Measurements from ENCODE around the gene CLIP2. TPM values are rescaled to one million over a fixed set of nuclear protein-coding genes. Genes with fewer than 3 reads are reported as not detected.
"Not testable (repeated sequence)": the region's sequence is repeated elsewhere in the genome, so short reads cannot be mapped to it uniquely, and the experiment has no call there.

The CLIP2 gene
- total RNA-seq, 1 experiment from 2014 or later: 29.3 TPM

DNA sequence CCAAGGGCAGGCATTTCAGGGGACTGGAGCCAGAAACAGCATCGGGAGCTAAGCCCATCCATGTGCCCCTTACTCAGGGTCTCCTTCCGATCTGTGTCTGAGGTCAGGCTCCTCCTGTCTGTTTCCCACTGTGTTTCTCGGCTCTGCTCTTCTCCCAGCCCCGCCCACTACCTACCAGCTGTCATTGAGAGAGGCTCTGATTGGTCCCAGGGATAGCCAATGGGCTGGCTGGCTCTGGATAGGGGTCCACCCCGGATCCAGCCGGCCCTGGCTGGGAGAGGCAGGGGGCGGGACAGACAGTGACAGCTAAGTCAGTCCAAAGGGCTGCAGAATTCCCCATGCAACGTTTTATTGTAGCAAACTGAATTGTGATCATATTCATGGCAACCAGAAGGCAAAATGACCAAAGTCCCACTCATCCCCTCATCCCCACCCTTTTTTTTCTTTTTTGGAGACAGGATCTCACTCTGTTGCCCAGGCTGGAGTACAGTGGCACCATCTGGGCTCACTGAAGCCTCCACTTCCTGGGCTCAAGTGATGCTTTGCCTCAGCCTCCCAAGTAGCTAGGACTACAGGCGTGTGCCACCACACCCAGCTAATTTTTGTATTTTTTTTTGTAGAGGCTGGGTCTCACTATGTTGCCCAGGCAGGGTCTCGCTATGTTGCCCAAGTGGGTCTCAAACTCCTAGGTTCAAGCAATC, 76.3 kb downstream of the CLIP2 start:
- peak; percentile 49 for DNase-seq (ENCODE audit: low read depth)

GRCh38 chr7:74371381-74372341, 82.5 kb downstream of the CLIP2 start:
- no peak for DNase-seq (ENCODE audit: low read depth)

- DNase-seq (ENCODE audit: low read depth): no peak
These were observed 83.4 kb downstream of the CLIP2 start for GRCh38 chr7:74372511-74373111.

- no peak for DNase-seq (ENCODE audit: low read depth)
These were observed 84.3 kb downstream of the CLIP2 start for GRCh38 chr7:74373536-74373935.

DNA sequence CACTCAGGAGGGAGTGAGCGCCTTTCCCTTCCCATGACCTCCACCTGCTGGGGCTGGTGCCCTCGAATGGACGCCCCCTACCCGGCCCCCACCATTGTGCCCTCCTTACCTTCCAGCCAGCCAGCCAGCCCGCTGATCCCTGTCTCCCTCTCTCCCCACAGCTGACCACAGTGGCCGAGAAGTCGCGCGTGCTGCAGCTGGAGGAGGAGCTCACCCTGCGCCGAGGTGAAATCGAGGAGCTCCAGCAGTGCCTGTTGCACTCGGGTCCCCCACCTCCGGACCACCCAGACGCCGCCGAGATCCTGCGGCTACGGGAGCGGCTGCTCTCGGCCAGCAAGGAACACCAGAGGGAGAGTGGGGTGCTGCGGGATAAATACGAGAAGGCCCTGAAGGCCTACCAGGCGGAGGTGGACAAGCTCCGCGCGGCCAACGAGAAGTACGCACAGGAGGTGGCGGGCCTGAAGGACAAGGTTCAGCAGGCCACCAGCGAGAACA, 86.6 kb downstream of the CLIP2 start:
- no peak for DNase-seq (ENCODE audit: low read depth)

DNA sequence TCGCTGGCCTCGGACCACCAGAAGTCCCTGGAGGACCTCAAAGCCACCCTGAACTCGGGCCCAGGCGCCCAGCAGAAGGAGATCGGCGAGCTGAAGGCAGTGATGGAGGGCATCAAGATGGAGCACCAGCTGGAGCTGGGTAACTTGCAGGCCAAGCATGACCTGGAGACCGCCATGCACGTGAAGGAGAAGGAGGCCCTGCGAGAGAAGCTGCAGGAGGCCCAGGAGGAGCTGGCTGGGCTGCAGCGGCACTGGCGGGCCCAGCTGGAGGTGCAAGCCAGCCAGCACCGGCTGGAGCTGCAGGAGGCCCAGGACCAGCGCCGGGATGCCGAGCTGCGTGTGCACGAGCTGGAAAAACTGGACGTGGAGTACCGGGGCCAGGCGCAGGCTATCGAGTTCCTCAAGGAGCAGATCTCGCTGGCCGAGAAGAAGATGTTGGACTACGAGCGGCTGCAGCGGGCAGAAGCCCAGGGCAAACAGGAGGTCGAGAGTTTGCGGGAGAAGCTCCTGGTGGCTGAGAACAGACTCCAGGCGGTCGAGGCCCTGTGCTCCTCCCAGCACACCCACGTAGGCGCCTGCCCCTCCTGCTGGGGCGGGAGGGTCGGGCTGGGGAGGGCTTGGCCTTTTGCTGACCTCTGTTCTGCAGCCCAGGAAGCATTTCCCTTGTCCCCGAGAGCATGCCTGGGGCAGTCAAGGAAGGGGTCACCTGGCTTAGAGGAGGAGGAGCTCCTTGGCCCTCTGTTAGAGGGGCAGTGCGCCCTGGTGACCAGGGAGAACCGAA, 87.2 kb downstream of the CLIP2 start:
- DNase-seq (ENCODE audit: low read depth): no peak

DNA sequence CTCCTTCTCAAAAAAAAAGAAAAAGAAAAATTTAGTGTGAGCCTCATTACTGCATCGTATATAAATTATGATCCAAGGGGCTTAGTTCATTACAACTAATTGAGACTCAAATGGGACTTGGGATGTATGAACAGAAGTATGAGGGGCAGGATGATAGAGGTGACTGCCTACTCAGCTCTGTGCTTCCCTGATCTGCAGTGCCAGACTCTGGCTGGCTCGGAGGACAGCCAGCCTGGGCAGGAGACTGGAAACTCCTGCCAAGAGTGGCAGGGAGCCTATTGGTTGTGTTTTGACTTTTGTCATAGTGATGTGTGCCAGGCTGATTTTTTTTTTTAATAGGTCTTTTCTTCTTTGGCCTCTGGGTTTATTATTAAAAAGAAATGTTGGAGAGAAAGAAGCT, 90.7 kb downstream of the CLIP2 start:
- no peak for DNase-seq (ENCODE audit: low read depth)

- DNase-seq (ENCODE audit: low read depth): no peak
These were observed 91.5 kb downstream of the CLIP2 start for GRCh38 chr7:74380720-74381119.

- DNase-seq (ENCODE audit: low read depth): not testable (repeated sequence)
These were observed 94.9 kb downstream of the CLIP2 start for GRCh38 chr7:74384086-74384485.

DNA sequence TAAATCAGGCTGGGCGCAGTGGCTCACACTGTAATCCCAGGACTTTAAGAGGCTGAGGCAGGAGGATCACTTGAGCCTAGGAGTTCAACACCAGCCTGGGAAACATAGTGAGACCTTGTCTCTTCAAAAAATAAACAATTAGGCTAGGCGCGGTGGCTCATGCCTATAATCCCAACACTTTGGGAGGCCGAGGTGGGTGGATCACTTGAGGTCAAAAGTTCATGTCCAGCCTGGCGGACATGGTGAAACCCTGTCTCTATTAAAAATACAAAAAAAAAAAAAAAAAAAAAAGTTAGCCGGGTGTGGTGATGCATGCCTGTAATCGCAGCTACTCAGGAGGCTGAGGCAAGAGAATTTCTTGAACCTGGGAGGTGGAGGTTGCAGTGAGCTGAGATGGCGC, 95.6 kb downstream of the CLIP2 start:
- DNase-seq (ENCODE audit: low read depth): not testable (repeated sequence)

DNA sequence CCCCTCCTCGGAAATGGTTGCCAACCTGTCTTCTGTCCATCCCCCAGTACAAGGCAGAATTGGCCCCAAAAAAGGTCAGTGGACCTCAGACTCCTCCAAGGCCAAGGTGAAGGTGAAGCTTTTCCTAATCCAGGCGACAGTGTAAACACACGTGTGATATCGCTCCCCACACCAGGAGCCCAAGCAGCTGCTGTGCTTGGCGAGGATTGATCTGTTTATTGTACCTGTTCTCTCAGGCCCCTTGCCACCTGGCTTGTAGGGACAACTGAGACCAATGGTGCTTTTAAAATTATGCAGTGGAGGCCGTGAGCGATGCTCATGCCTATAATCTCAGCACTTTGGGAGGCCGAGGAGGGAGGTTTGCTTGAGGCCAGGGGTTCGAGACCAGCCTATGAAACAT, 98.4 kb downstream of the CLIP2 start:
- no peak for DNase-seq (ENCODE audit: low read depth)

- no peak for DNase-seq (ENCODE audit: low read depth)
These were observed 99.7 kb downstream of the CLIP2 start for GRCh38 chr7:74388880-74389415.

GRCh38 chr7:74393722-74394121, 104.5 kb downstream of the CLIP2 start:
- DNase-seq (ENCODE audit: low read depth): peak; percentile 56

GRCh38 chr7:74394601-74395000, 105.4 kb downstream of the CLIP2 start:
- peak; percentile 32 for DNase-seq (ENCODE audit: low read depth)

DNA sequence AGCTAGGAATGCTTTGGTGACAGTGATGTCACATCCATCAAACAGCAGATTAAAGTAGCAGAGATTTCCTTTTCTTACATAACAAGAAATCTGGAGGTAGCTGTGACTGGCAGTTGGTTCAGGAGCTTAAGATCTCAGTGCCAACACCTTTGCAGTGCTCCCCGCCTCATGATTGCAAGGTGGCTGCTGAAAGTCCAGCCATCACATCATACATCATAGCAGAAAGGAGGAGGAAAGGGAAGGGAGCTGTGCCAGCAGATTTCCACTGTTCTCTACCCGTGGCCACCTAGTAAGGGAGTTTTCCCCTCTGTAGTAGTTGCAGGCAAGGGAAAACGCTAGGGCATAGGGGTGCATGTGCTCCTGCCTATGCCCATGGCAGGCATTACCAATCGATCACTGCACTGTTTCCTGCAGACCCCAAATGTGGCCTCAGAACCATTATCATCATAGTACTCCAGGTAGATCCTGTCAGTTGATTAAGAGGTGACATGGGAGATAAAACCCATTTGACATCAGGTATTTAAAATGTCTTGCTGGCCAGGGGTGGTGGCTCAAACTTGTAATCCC, 106.6 kb downstream of the CLIP2 start:
- DNase-seq (ENCODE audit: low read depth): no peak

DNA sequence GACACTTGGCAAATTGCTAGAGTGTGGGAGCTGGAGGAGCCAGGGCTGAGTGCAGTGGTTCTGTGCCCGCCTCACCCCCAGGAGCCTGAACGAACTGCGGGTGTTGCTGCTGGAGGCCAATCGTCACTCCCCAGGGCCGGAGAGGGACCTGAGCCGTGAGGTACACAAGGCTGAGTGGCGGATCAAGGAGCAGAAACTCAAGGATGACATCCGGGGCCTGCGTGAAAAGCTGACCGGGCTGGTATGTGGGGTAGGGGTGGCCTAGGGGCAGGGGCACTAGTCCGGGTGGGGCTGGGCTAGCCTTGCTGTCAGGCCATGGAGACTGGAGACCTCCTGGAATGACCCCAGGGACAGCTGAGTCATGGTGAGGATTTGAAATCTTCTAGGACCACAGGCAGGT, 107.8 kb downstream of the CLIP2 start:
- DNase-seq (ENCODE audit: low read depth): no peak

DNA sequence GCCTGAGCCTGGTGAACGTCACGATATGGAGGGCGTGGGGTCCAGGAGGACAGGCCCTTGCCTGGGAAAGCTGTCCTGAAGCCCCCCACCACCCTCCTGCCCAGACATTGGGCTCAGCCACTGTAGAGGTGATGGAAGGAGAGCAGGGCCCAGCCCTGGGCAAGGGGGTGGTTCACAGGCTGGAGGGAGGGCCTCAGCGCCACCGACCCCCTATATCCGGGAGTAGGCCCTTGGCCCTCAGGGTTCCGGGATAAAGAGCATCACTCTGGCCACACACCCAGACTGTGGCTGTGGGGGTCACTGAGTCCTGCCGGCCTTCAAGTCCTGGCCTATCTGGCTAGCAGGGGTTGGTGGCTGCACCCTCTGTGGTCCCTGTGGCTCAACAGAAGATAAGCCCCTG, 109.2 kb downstream of the CLIP2 start:
- DNase-seq (ENCODE audit: low read depth): no peak

DNA sequence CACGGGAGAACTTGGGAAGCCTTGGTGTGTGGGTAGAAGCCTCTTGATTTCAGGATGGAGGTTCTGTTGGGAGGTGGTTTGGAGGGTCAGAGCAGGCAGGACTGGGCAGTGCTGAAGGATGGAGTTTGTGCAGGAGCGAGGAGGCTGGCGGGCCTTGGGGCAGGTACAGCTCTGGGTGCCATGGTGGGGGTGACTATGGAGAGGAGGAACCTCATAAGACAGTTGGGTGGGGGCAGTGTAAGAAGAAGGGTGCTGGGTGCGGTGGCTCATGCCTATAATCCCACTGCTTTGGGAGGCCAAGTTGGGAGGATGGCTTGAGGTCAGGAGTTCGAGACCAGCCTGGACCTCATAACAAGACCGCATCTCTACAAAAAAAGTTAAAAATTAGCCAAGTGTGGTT, 109.8 kb downstream of the CLIP2 start:
- DNase-seq (ENCODE audit: low read depth): no peak

DNA sequence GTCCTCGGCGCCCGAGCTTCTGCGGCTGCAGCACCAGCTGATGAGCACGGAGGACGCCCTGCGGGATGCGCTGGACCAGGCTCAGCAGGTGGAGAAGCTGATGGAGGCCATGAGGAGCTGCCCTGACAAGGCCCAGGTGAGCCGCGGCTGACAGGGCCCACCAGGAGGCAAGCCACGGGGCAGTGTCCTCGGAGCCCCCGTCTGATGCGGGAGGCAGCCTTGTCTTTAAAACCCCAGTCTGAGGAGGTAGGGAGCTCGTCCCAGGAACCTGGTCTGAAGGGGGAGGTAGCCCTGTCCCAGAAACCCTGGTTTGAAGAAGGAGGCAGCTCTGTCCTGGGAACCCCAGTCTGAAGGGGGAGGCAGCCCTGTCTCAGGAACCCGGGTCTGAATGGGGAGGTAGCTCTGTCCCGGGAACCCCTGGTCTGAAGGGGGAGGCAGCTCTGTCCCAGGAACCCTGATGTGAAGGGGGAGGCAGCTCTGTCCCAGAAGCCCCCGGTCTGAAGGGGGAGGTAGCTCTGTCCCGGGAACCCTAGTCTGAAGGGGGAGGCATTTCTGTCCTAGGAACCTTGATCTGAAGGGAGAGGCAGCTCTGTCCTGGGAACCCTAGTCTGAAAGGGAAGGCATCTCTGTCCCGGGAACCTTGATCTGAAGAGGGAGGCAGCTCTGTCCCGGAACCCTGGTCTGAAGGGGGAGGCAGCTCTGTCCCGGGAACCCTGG, 111.4 kb downstream of the CLIP2 start:
- DNase-seq (ENCODE audit: low read depth): no peak

Data from HT1080 (cell line).